DOHH2 (cell line): ENCODE measurements around the gene SEMA3E.
"Not testable (repeated sequence)": the region's sequence is repeated elsewhere in the genome, so short reads cannot be mapped to it uniquely, and the experiment has no call there.

Experiments used
- H3F3A ChIP-seq: fragments of 200-600 bp; sonication (generic), shearing (Covaris generic); 2 replicates; pipeline ENCODE4 v1.6.0; 2016; ENCODE audit warnings: antibody characterized with exemption, mild to moderate bottlenecking; ENCODE audit not compliant: control insufficient read depth, insufficient read depth
- H3K27ac ChIP-seq: fragments of 200-600 bp; sonication (generic); 2 replicates; pipeline ENCODE4 v1.5.1; 2014; ENCODE audit warnings: low read depth, mild to moderate bottlenecking, low read length, moderate library complexity
- H3K27me3 ChIP-seq: fragments of 200-600 bp; sonication (generic); 2 replicates; pipeline ENCODE4 v1.6.1; 2014; ENCODE audit warnings: mild to moderate bottlenecking, low read length, mixed read lengths; ENCODE audit not compliant: control insufficient read depth
- H3K36me3 ChIP-seq: fragments of 200-600 bp; sonication (generic); 2 replicates; pipeline ENCODE4 v1.6.1; 2014; ENCODE audit warnings: mild to moderate bottlenecking, low read length, moderate library complexity, mixed read lengths; ENCODE audit not compliant: control insufficient read depth
- H3K4me1 ChIP-seq: fragments of 200-600 bp; sonication (generic); 2 replicates; pipeline ENCODE4 v1.6.1; 2014; ENCODE audit warnings: mild to moderate bottlenecking, low read length, mixed read lengths; ENCODE audit not compliant: control insufficient read depth
- H3K4me2 ChIP-seq: fragments of 200-600 bp; sonication (generic); 2 replicates; pipeline ENCODE4 v1.6.0; 2014; ENCODE audit warnings: mild to moderate bottlenecking, low read length, moderate library complexity
- H3K4me3 ChIP-seq: fragments of 200-600 bp; sonication (generic); 2 replicates; pipeline ENCODE4 v1.5.1; 2014; ENCODE audit warnings: mild to moderate bottlenecking, low read length, mixed read lengths
- H3K79me2 ChIP-seq: fragments of 200-600 bp; sonication (generic); 2 replicates; pipeline ENCODE4 v1.6.1; 2014; ENCODE audit warnings: mild to moderate bottlenecking, low read length, mixed read lengths; ENCODE audit not compliant: control insufficient read depth
- H3K9me2 ChIP-seq: fragments of 200-600 bp; sonication (generic); replicated peaks from 2 replicates; pipeline ENCODE4 v1.6.1; 2014; ENCODE audit warnings: mild to moderate bottlenecking, low read length, mixed read lengths; ENCODE audit not compliant: control insufficient read depth
- H3K9me3 ChIP-seq: fragments of 200-600 bp; sonication (generic); 2 replicates; pipeline ENCODE4 v1.6.1; 2014; ENCODE audit warnings: antibody characterized with exemption, low read length, mixed read lengths; ENCODE audit not compliant: control insufficient read depth, insufficient read depth
- H4K20me1 ChIP-seq: fragments of 200-600 bp; sonication (generic); 2 replicates; pipeline ENCODE4 v1.6.0; 2014; ENCODE audit warnings: low read depth, mild to moderate bottlenecking, antibody characterized with exemption, low read length, moderate library complexity; ENCODE audit not compliant: control insufficient read depth, insufficient read depth
- EZH2phosphoT487 ChIP-seq: fragments of 200-600 bp; sonication (generic); IDR thresholded peaks from 2 replicates; pipeline ENCODE4 v1.6.1; 2017; ENCODE audit warnings: borderline replicate concordance, mild to moderate bottlenecking, antibody characterized with exemption, low read length, moderate library complexity, mixed read lengths
- TF ChIP-seq, protein P1 (sequence below): fragments of 200-600 bp; sonication (generic); IDR thresholded peaks from one replicate; pipeline ENCODE4 v1.5.1; 2014; ENCODE audit warnings: antibody characterized with exemption, mild to moderate bottlenecking, low read depth, low read length; ENCODE audit not compliant: poor library complexity, severe bottlenecking

SEMA3E gene

DNA sequence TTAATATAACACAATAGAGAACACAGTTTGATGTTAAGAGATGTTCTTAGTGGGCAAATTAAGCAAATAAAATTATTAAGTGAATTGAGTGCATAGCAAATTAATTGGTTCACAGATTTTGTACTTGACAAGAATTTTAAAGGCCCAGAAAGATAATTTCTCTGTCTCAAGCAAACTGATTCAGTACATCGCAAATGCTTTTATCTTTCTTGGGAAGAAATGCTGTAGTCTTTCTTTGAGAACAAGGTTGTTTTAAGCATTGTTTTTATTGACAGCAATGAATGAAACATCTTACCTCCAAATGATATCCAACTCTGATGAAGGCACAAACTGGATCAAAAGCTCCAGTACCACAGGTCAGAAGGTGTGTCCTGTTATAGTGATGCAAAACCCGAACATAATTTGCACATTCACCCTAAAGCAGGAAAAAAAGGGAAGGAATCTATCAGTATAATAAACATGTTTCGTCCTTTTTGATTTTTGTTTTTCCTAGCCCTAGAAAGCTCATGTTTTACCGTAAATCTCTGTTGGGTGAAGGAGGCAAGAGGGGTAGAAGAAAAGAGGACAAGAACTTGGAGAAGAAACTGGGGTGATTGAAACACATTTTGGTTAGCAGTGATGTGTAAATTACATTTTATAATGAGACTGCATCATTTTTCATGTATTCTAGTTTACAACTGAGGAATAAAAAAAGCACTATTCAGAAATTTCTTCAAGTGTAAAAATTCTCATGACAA, 182.6 kb downstream of the SEMA3E start:
- H3K27me3 ChIP-seq = no peaks in the 10 kb centered on the region
- H3K9me3 ChIP-seq = no peaks in the 10 kb centered on the region
- no peaks in the 10 kb centered on the region for H3K36me3 ChIP-seq
- no peaks in the 10 kb centered on the region for H4K20me1 ChIP-seq
- TF ChIP-seq, protein P1, sequence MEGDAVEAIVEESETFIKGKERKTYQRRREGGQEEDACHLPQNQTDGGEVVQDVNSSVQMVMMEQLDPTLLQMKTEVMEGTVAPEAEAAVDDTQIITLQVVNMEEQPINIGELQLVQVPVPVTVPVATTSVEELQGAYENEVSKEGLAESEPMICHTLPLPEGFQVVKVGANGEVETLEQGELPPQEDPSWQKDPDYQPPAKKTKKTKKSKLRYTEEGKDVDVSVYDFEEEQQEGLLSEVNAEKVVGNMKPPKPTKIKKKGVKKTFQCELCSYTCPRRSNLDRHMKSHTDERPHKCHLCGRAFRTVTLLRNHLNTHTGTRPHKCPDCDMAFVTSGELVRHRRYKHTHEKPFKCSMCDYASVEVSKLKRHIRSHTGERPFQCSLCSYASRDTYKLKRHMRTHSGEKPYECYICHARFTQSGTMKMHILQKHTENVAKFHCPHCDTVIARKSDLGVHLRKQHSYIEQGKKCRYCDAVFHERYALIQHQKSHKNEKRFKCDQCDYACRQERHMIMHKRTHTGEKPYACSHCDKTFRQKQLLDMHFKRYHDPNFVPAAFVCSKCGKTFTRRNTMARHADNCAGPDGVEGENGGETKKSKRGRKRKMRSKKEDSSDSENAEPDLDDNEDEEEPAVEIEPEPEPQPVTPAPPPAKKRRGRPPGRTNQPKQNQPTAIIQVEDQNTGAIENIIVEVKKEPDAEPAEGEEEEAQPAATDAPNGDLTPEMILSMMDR = no peak
- no peak for TF ChIP-seq EZH2phosphoT487
- no peaks in the 10 kb centered on the region for H3K79me2 ChIP-seq
- no peaks in the 10 kb centered on the region for H3F3A ChIP-seq
- H3K4me1 ChIP-seq = no peaks in the 10 kb centered on the region
- no peak overlapping the region for H3K4me2 ChIP-seq
- no peak overlapping the region for H3K4me3 ChIP-seq
- no peaks in the 10 kb centered on the region for H3K9me2 ChIP-seq
- no peak overlapping the region for H3K27ac ChIP-seq

DNA sequence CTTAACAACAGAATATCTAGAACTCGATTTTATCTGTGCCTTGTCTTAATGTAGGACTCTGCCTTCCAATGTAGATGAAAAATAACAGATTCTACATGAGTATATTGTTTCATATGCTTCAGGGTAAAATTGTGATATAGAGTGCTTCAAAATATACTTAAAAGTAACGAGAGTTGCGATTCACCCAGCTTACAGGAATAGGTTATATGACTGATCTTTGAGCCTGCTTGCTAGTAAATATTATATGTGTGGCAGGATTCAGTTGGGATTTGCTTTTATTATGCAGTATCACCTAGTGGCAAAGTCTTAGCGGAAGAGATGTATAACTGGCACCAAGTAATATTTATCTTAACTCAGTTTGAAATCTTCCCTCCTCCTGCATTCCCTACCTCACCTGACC, 183.3 kb downstream of the SEMA3E start:
- H3K4me2 ChIP-seq = no peak overlapping the region
- no peak overlapping the region for H3K4me3 ChIP-seq
- TF ChIP-seq, protein P1 = no peak
- no peak for TF ChIP-seq EZH2phosphoT487
- H3K9me2 ChIP-seq = no peaks in the 10 kb centered on the region
- H3K9me3 ChIP-seq = no peaks in the 10 kb centered on the region
- no peak overlapping the region for H3K27ac ChIP-seq
- no peaks in the 10 kb centered on the region for H3F3A ChIP-seq
- H3K4me1 ChIP-seq = no peaks in the 10 kb centered on the region
- no peaks in the 10 kb centered on the region for H3K79me2 ChIP-seq
- no peaks in the 10 kb centered on the region for H3K27me3 ChIP-seq
- H3K36me3 ChIP-seq = no peaks in the 10 kb centered on the region
- H4K20me1 ChIP-seq = no peaks in the 10 kb centered on the region

- not testable (repeated sequence) for H3K27me3 ChIP-seq, H3K79me2 ChIP-seq, H3K9me2 ChIP-seq, H3F3A ChIP-seq, H3K4me3 ChIP-seq, H3K36me3 ChIP-seq, H3K9me3 ChIP-seq, H3K4me2 ChIP-seq, H3K4me1 ChIP-seq, H3K27ac ChIP-seq, H4K20me1 ChIP-seq
These were observed 187.1 kb downstream of the SEMA3E start for GRCh38 chr7:83461820-83462219.

DNA sequence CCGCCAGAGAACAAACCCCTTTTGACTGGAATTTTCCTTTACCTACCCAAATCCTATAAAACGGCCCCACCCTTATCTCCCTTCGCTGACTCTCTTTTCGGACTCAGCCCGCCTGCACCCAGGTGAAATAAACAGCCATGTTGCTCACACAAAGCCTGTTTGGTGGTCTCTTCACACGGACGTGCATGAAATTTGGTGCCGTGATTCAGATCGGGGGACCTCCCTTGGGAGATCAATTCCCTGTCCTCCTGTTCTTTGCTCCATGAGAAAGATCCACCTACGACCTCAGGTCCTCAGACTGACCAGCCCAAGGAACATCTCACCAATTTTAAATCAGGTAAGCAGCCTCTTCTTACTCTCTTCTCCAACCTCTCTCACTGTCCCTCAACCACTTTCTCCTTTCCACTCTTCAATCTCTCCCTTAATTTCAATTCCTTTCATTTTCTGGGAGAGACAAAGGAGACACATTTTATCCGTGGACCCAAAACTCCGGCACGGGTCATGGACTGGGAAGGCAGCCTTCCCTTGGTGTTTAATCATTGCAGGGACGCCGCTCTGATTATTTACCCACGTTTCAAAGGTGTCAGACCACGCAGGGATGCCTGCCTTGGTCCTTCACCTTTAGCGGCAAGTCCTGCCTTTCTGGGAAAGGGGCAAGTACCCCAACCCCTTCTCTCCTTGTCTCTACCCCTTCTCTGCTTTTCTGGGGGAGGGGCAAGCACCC, 188.8 kb downstream of the SEMA3E start:
- H3K9me3 ChIP-seq, H3K27me3 ChIP-seq, H3K36me3 ChIP-seq, H4K20me1 ChIP-seq, H3K79me2 ChIP-seq, H3K4me3 ChIP-seq, H3K4me1 ChIP-seq, H3K27ac ChIP-seq, H3F3A ChIP-seq, H3K9me2 ChIP-seq, H3K4me2 ChIP-seq: not testable (repeated sequence)

- not testable (repeated sequence) for H3K4me3 ChIP-seq, H3K27me3 ChIP-seq, H3K36me3 ChIP-seq, H3K9me3 ChIP-seq, H3K79me2 ChIP-seq, H4K20me1 ChIP-seq, H3K4me1 ChIP-seq, H3K9me2 ChIP-seq, H3K27ac ChIP-seq, H3K4me2 ChIP-seq, H3F3A ChIP-seq
These were observed 189.6 kb downstream of the SEMA3E start for GRCh38 chr7:83459101-83459929.
